H1 (cell line): Measurements from ENCODE around the gene GMPR. TPM values are rescaled to one million over a fixed set of nuclear protein-coding genes. Genes with fewer than 3 reads are reported as not detected.

Source experiments
- RFX5 ChIP-seq: IDR thresholded peaks from 2 replicates; pipeline ENCODE4 v1.6.1; 2011; ENCODE audit warnings: low read depth, low read length, improper control_type of control experiment, borderline replicate concordance
- RNF2 ChIP-seq: fragments of 200-900, 300-1000 bp; sonication (generic); IDR thresholded peaks from 2 replicates; pipeline ENCODE4 v1.7.1; 2016; ENCODE audit warnings: borderline replicate concordance, low read depth, mild to moderate bottlenecking, antibody characterized with exemption, low read length; ENCODE audit not compliant: poor library complexity, severe bottlenecking; ENCODE audit errors: missing control alignments
- SP4 ChIP-seq: IDR thresholded peaks from 2 replicates; pipeline ENCODE4 v1.6.1; 2012; ENCODE audit warnings: low read length, inconsistent platforms
- polyA plus RNA-seq, 7 experiments: library from polyadenylated mRNA; depleted of rRNA in 3 of 7; stranded (reverse) in 5 of 7; unstranded in 2 of 7; fragments of >200 nt in 5 of 7; fragments of 200-250 nt in 2 of 7; gene quantifications; 1 replicate in 5 of 7; 2 replicates in 1 of 7; 4 replicates in 1 of 7; pipeline versions ENCODE4 v1.2.1 to v1.2.3, GENCODE V29; 2011 to 2013; ENCODE audit warnings: missing spikeins in 2 of 7, mixed read lengths in 2 of 7
- total RNA-seq: library from RNA; stranded (reverse); fragmentation: NEBNext Ultra II Directional; extraction: Animal tissue kit (Norgen Biotek cat#: 25700); gene quantifications from 2 replicates; pipeline ENCODE4 v1.2.1, GENCODE V29; 2021

Gene GMPR
- total and polyA plus RNA-seq, 2 of the 8 experiments (the other 6 are each of a cell fraction or from before 2014, with no cell fraction given) = 0.99 to 1.2 TPM

DNA sequence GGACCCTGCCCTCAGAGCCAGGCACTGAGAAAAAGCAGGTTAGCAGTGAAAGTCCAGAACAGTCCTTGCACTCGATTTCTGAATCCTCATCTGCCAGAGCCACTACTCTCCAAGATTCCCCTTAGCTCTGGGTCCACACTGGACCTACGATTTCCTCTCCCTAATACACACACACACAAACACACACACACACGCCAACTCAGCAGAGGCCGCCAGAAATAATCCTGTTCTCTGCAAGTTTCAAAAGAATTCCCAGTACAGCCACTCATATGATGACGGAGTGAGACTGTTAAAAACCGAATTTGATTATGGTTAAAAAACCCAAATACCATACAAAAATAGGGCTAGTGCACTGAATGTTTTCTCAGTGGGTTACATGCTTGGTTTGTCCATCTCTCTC, 90.8 kb downstream of the GMPR start (continued):
- no peak for TF ChIP-seq RNF2
- no peak for TF ChIP-seq RFX5
- TF ChIP-seq SP4 = no peak
- TF ChIP-seq, all 59 proteins: peak for 0
